Loucy (cell line): Measurements from ENCODE around the gene SGCA.

Experiments used
- H2AFZ ChIP-seq: fragments of 200-600 bp; sonication (generic); 2 replicates; pipeline ENCODE4 v1.6.0; 2016; ENCODE audit warnings: antibody characterized with exemption, mild to moderate bottlenecking, low read length, moderate library complexity
- H3F3A ChIP-seq: fragments of 200-600 bp; 2 replicates; pipeline ENCODE4 v1.6.0; 2016; ENCODE audit warnings: antibody characterized with exemption, low read depth, mild to moderate bottlenecking
- H3K27me3 ChIP-seq: fragments of 200-600 bp; sonication (generic); 2 replicates; pipeline ENCODE4 v1.6.1; 2014; ENCODE audit warnings: low read length, mild to moderate bottlenecking; ENCODE audit not compliant: insufficient read depth, poor library complexity, severe bottlenecking
- H3K36me3 ChIP-seq: fragments of 200-600 bp; sonication (generic); 2 replicates; pipeline ENCODE4 v1.6.1; 2016; ENCODE audit warnings: low read length; ENCODE audit not compliant: insufficient read depth
- H3K4me1 ChIP-seq: fragments of 200-600 bp; sonication (generic); 2 replicates; pipeline ENCODE4 v1.5.1; 2014; ENCODE audit warnings: low read length, mild to moderate bottlenecking; ENCODE audit not compliant: insufficient read depth, poor library complexity, severe bottlenecking
- H3K4me2 ChIP-seq: fragments of 200-600 bp; sonication (generic); 2 replicates; pipeline ENCODE4 v1.6.0; 2014; ENCODE audit warnings: antibody characterized with exemption, low read length, low read depth, mild to moderate bottlenecking; ENCODE audit not compliant: poor library complexity, severe bottlenecking
- H3K4me3 ChIP-seq: fragments of 200-600 bp; sonication (generic); 2 replicates; pipeline ENCODE4 v1.5.1; 2014; ENCODE audit warnings: low read length, mild to moderate bottlenecking, mixed read lengths; ENCODE audit not compliant: poor library complexity, severe bottlenecking
- H3K79me2 ChIP-seq: fragments of 200-600 bp; sonication (generic); 2 replicates; pipeline ENCODE4 v1.6.1; 2014; ENCODE audit warnings: low read length; ENCODE audit not compliant: insufficient read depth
- H3K9ac ChIP-seq: fragments of 200-600 bp; sonication (generic); 2 replicates; pipeline ENCODE4 v1.6.0; 2014; ENCODE audit warnings: mild to moderate bottlenecking, low read depth, low read length, moderate library complexity; ENCODE audit not compliant: poor library complexity, severe bottlenecking
- H3K9me2 ChIP-seq: fragments of 200-600 bp; sonication (generic); replicated peaks from 2 replicates; pipeline ENCODE4 v1.6.1; 2016; ENCODE audit warnings: low read depth, low read length, mixed read lengths
- H3K9me3 ChIP-seq: fragments of 200-600 bp; sonication (generic); 2 replicates; pipeline ENCODE4 v1.6.1; 2014; ENCODE audit warnings: mild to moderate bottlenecking, antibody characterized with exemption, low read length, low read depth; ENCODE audit not compliant: insufficient read depth
- H4K20me1 ChIP-seq: fragments of 200-600 bp; sonication (generic); 2 replicates; pipeline ENCODE4 v1.6.0; 2014; ENCODE audit warnings: antibody characterized with exemption, low read length, mild to moderate bottlenecking; ENCODE audit not compliant: insufficient read depth, poor library complexity, severe bottlenecking
- CTCF ChIP-seq: fragments of 200-600 bp; sonication (generic); conservative IDR thresholded peaks from 2 replicates; pipeline ENCODE4 v1.5.1; 2014; ENCODE audit warnings: mild to moderate bottlenecking, antibody characterized with exemption, low read length
- EZH2phosphoT487 ChIP-seq: fragments of 200-600 bp; IDR thresholded peaks from 2 replicates; pipeline ENCODE4 v1.6.1; 2018; ENCODE audit warnings: antibody characterized with exemption, mild to moderate bottlenecking, moderate library complexity, borderline replicate concordance

Gene SGCA

GRCh38 chr17:50177983-50178834, 12.4 kb downstream of the SGCA start:
- Histone ChIP-seq H3K9ac (no peak overlapping the region), H2AFZ (no peak overlapping the region)
- TF ChIP-seq EZH2phosphoT487: no peak
- peak; percentile 68 for TF ChIP-seq CTCF

GRCh38 chr17:50180111-50180510, 14.3 kb downstream of the SGCA start:
- Histone ChIP-seq H2AFZ (no peak overlapping the region), H4K20me1 (no peaks in the 10 kb centered on the region), H3K4me1 (no peaks in the 10 kb centered on the region), H3K79me2 (no peaks in the 10 kb centered on the region), H3K4me2 (no peak overlapping the region), H3K9me2 (no peaks in the 10 kb centered on the region), H3K4me3 (no peak overlapping the region), H3K36me3 (no peaks in the 10 kb centered on the region), H3K27me3 (no peaks in the 10 kb centered on the region), H3F3A (no peaks in the 10 kb centered on the region), H3K9me3 (no peaks in the 10 kb centered on the region), H3K9ac (no peak overlapping the region)
- TF ChIP-seq EZH2phosphoT487 (no peak), CTCF (no peak)

More at GRCh38 chr17:50177983-50178834, 12.4 kb downstream of the SGCA start:
- no peak overlapping the region for H3K4me2 ChIP-seq
- H3K4me1 ChIP-seq: no peaks in the 10 kb centered on the region
- H3K9me3 ChIP-seq: no peaks in the 10 kb centered on the region
- no peaks in the 10 kb centered on the region for H3K9me2 ChIP-seq
- H3K36me3 ChIP-seq: no peaks in the 10 kb centered on the region
- no peaks in the 10 kb centered on the region for H3K79me2 ChIP-seq
- no peaks in the 10 kb centered on the region for H3F3A ChIP-seq
- H3K27me3 ChIP-seq: no peaks in the 10 kb centered on the region
- H4K20me1 ChIP-seq: no peaks in the 10 kb centered on the region
- H3K4me3 ChIP-seq: no peak overlapping the region

- Histone ChIP-seq H3F3A (no peaks in the 10 kb centered on the region), H3K9me3 (no peaks in the 10 kb centered on the region), H3K9ac (no peak overlapping the region), H3K36me3 (no peaks in the 10 kb centered on the region), H3K9me2 (no peaks in the 10 kb centered on the region), H4K20me1 (no peaks in the 10 kb centered on the region), H3K79me2 (no peaks in the 10 kb centered on the region), H3K27me3 (no peaks in the 10 kb centered on the region), H3K4me3 (no peak overlapping the region), H2AFZ (no peak overlapping the region), H3K4me2 (no peak overlapping the region), H3K4me1 (no peaks in the 10 kb centered on the region)
- no peak for TF ChIP-seq CTCF
- TF ChIP-seq EZH2phosphoT487: no peak
Measured at GRCh38 chr17:50180620-50181019, 14.8 kb downstream of the SGCA start.
